ENCODE measurements around the gene RYR3.
"Not testable (repeated sequence)": the region's sequence is repeated elsewhere in the genome, so short reads cannot be mapped to it uniquely, and the experiment has no call there.

The RYR3 gene

DNA sequence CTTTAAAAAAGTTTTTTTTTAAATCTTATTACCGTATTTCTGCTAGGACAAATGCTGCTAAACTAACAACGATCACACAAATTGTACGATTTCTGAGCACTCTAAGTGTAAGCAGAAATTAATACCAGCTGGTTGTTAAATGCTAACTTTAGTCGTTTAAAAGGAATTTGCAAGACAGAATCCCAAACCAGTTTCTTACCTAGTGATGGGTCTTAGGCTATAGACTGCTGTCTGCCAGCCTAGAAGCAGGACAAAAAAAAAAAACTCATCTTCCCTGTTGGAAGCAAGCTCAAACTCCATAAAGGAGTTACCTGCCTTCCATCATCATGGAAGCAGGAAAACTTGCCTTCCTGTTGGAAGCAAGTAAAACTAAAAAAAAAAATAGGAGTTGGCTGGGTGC lies 287.6 kb downstream of the RYR3 start:
- DNase-seq = not testable (repeated sequence)

DNA sequence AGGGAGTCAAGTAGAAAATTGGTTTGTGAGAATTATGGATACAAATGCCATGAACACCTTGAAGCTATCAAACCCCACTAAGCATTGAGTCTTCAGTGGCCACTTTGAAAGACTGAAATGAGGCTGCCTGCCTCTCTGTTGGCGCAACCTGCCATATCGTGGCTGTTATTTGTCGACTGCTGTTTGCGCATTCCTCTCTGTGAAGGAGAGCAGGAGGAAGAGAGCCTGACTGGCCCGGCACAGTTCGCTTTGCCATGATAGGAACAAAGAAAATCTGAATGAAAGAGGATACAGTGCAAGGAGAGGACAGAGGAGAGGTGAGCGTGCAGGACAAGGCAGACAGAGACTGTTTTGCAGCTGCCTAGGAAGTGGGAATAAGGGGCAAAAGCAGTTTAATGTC lies 289.4 kb downstream of the RYR3 start:
- no peak for DNase-seq

DNA sequence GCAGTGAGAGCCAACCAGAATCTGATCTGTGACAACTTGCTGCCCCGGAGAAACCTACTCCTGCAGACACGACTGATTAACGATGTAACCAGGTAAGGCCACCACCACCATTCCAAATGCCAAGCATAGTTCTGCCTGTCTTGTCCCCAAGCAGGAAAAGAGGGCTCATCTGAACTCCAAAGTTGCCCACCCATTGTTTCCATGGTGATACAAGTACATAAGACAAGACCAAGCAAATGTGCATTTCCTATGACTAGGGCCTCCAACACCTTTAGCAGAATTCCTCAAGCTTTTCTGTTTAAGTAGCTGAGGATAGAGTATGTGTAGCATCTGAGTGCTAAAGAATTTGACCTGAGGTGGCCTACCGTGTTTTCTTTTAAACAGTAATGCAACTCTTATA lies 290.7 kb downstream of the RYR3 start:
- DNase-seq = no peak

DNA sequence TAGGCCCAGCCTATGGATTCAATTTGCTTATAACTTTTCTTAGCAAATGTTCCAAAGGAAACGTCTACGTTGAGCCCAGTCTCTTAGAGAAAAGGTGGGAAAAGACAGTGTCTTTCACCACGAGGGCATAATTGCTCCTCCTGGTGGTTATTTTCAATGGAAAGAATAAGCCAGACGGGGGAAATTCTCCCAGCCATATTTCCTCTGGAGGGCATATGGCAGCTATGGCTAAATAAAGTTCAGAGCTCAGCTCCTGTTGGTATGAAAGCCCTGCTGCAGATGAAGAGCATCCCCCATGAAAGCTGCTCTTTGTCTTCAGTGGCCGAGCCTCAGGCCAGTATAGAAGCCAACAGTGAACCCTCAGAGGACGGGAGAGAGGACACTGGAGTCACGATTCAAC lies 297.9 kb downstream of the RYR3 start:
- DNase-seq = no peak

DNA sequence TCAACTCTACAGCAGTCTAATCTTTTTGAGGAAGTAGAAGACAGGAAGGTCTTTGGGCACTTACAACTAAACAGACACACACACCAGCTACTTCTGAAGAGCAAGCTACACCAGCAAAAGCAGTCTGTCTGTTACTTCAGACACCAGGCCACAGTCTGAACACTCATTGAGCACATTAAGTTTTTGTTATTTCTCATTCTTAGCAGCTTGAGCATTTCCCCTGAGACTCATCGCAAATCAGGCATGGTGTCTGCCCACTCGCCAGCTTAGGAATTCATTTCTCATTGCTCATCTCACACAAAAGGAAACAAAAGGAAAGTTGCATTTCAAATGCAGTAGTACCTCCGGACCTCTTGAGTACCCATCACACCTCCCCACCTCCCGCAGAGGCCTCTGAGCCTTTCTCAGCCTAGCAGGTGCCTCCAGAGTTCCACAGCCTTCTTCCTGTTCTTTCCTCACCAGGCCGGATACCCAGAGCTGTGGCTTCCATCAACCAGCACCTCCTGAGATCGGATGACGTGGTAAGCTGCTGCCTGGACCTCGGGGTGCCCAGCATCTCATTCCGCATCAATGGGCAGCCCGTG lies 302.0 kb downstream of the RYR3 start:
- no peak for DNase-seq

DNA sequence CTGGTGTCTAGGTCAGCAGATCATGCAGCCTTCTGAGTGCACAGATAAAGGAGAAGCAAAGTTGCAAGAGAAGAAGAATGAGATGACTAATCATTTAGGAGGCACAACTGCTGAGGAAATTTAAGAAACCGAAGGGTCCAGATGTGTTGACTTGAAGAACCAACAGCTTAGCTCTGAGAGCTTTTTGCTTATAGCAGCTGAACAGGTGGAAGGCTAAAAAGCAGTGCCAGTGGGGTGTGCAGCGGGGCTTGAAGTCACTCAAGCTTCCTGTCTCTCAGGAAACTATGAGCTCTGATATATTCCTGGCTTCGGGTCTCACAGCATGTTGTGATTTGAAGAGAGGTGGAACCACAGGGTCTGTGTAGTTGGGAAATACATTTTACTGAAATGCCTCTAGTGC lies 305.7 kb downstream of the RYR3 start:
- DNase-seq = no peak

DNA sequence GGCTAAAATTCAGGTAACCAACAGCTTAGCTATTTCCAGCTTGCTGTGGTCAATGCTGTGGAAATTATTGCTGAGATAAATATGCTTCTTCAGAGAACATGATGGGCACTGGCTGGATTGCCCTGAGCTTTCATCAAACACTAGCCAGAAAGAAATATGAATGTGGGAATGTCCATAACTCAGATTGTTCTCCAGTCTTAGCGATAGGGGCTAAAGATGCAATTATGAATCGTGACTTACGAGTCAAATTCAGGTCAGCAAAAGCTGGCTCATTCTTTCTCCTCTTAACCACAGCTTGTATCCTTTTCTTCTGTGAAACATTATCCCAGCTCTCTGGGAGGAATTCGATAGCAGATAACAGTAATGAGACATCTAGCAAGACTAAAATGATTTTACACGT lies 307.6 kb downstream of the RYR3 start:
- no peak for DNase-seq

DNA sequence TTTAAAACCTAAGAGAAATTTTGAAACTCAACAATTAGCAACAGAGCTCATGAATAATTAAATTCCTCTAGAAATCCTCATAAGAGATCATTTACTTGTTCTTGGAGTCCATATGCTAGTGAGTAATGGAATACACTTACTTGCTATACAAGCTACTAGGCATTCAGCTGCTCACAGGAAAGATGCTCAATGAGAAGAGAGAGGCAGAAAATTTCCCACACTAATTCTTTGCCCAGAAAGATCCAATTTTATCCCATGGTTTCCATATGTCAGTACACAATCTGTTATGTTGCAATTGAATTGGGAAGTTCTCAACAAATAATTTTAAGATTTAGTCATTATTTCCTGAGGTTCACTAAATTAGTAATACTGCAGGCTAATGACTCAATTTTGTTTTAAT lies 310.4 kb downstream of the RYR3 start:
- no peak for DNase-seq

DNA sequence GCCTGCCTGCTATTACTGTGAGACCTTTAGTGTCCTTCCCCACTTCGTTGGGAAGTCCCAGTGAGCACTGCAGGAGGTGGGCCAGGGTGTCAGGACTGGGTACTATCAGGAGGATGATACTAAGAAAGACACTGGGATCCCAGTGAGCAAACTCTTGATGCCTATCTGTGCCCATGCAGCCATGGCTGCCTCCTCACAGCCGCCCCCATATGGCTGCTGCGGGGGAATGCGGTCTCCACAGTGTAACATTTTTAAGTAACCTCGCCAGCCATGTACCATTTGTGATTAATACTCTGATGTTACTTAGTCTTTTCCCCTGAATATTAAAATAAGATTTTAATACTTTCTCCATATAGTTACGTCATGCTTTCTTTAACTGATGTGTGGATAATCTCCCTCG lies 312.2 kb downstream of the RYR3 start:
- DNase-seq = no peak

DNA sequence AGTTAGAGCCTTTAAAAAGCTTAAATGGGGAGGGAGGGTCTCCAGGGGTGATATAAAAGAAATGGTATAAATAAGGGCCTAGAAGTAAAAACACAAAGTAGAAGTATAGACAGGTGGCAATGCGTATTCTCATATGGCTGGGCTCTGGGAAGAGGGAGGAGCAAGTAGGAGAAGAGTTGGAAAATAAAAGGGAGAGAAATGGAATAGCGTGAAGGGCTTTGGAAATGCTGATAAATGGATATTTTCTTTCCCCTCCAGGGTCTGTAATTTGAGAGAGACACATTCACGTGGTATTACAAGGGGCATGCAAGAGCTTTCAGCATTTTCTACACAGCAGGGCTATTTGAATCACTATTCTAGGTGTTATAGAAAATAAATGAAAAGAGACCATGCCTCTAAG lies 313.7 kb downstream of the RYR3 start:
- no peak for DNase-seq

DNA sequence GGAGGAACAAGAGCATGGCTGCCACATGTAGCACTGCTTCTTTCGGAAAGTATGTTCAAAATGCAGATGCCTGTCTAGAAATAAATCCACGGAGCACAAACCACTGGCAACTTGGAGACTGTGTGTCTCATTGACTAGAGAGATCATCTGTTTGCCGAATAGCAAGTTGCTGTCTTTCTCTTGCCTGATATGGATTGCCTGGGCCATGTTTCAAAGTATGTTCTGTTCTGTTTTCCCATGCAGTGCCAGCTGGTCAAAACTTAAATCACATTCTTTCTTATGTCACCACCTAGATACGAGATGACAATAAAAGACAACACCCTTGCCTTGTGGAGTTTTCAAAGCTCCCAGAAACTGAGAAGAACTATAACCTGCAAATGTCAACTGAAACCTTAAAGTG lies 318.9 kb downstream of the RYR3 start:
- no peak for DNase-seq

DNA sequence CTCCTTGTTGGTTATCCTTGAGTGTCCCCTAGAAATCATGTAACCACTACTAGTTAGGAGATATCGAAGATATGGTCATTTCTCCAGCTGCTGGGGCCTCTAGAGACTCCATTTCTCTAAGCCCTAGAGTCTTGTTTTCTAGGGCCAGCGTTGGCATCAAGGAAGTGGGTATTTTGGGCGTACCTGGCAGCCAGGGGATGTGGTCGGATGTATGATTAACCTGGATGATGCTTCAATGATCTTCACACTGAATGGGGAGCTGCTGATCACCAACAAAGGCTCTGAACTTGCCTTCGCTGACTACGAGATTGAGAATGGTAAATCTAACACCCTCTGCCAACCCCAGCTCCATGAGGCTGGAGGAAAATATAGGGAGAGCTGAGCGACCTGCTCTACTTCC lies 325.5 kb downstream of the RYR3 start:
- no peak for DNase-seq

DNA sequence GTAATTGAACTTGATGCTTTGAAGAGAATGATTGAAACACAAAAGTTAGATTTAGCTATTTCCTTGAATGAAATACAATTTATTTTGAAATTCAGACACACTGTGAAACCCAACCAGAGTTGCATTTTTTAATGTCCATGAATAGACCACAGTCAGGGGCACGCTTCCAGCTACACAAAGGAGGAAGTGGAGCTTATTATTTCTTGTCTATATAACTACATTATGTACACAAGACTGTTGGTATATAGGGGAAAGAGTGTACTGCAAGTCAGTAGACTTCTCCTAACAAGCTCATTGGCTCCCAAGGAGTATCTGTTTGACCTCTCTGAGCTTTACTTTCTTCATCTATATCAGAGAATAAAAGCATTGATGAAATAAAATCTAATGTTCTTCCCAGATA lies 326.2 kb downstream of the RYR3 start:
- peak; percentile 61 for DNase-seq

DNA sequence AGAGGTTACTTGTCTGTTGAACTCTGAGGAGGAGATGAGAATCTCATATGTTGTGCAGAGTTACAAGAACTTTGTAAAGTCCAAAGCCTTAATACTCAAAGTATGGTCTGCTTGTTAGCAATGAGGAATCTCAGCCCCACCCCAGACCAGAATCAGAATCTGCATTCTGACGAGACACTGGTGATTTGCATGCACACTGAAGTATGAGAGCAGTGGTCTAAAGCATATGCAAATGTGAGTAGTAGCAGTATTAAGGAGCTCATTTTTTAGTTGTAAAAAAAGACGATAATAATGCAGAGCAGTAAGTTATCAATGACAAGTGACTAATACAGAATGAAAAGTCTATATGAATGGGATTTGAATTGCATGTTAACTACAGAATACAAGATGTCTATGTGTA lies 327.7 kb downstream of the RYR3 start:
- no peak for DNase-seq

DNA sequence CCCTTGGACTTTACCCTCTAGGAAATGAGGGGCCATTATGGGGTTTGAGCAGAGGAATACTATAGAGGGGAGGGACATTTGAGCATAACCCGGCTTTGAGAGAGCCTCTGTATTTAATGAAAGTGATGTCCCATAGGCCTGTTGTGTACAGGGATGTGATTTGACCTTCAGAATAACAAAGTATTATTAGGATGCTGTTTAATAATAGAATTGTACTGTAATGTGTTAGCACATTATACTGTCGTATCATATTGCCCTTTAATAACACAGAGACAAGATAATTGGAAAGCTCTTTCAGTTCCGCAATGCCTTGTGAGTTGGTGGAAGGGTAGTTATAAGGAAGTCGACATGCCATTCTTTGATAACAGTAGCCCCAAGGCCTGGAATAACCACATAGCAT lies 328.3 kb downstream of the RYR3 start:
- DNase-seq = no peak

DNA sequence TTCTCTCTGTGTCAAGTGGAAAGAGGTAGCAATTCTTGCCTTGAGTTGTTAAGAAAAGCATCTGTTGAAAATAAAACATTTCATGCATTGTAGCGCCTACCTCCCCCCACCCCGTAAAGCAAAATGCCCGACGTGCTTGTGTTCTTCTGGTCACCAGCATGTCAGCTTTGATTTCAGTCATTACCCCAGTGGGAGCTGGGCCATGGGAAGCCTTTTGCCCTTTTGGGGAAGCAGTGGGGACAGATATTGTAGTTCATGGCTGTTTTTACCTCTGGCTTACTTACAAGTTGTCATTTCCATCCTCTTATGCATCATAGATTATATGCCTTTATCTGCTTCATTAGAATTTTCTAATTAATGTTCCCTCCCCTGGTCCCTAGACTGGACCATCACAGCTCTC lies 328.7 kb downstream of the RYR3 start:
- DNase-seq = no peak

DNA sequence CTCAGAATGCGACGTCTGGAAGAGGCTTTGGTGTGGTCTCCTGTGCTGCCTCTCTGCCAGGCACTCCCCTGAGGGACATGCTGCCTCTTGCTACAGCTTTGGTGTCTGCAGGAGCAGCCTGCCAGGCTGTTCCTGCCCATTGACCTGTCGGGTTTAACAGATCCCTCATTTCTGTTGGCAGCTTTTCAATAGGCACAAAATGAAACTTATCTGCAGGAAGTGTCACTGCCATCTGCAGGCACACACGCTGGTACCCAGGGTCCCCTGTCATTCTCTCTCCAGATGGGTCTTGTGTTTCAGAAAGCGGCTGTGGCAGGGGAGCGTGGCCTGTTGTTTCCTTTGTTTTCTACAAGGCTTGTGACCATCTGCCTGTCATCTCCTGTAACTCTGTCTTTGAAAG lies 329.2 kb downstream of the RYR3 start:
- DNase-seq = peak; percentile 52

DNA sequence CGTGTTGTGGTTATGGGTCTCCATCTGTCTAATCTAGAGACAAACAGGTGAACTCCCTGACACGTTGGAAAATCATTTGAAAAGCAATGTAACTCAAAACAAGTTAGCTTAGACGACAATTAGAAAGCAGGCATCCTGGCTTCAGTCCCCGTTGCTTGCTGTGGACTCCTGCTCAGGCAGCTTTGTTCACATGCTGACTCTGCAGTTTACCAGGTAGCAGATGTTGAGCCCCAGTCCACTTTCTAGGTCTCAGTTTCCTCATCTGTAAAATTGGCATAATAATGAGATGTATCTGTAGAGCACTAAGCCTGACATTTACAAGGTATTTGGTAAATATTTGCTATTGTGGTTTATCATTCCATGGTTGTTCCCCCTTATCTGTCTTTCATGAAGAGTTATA lies 330.3 kb downstream of the RYR3 start:
- no peak for DNase-seq

DNA sequence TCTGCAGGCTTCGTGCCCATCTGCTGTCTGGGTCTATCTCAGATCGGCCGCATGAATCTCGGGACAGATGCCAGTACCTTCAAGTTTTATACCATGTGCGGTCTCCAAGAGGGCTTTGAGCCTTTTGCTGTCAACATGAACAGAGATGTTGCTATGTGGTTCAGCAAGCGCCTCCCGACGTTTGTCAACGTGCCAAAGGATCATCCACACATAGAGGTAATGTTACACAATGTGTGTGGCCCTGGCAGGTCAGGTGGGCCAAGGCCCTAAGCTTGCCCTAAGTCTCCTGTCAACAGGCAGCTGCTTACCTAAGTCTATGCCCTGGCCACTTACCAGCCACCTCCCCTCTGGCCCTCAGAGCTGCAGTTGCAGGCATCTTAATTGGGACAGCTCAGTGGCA lies 333.5 kb downstream of the RYR3 start:
- DNase-seq = no peak

DNA sequence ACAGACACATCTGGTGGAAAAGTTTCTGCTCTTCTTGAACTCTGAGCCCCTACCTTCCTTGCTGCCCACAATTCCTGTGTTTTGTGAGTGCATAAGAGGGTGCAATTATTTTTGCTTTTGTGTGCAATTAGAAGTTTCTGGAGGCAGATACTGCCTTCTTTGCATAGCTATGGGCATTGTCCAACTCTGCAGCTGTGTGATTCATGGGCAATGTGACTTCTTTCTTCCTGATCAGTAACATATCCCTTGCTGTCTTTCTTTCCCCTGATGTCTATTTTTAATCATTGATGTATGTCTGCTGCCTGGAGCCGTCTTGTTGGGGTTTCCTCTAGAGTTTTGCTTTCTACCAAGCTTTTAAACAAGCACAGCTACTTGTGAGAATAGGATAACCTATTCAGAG lies 336.0 kb downstream of the RYR3 start:
- no peak for DNase-seq

DNA sequence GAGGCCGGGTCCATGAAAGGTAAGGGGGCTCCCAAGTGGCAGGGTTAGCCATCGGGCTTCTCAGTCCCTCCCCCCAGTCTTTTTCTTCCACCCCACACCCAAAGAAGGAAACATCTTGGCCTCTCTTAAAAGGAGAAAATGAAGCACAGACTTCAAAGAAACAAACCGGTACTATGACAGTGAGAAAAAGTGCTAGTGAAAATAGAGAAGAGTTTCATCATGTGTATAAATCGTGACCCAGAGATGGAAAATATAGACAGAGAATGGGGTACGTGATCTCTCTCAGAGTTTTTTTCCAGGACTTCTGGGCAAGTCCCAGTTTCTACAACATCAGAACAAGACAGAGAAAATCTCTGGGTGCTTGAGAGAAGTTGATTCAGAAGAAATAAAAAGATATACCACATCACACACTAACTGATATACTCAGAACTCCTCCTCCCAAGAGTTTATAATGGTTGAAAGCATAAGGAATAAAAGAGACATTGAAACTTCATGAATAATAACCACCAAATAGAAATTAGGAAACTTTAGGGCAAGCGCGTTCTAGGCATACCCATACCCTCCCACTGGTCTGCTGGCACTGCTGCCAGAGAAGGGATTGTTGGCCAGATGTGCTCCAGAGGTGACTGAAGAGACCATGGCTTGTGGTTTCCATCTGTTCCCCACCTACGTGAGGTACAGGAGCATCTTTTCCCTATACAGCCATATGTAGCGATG lies 338.6 kb downstream of the RYR3 start:
- DNase-seq = no peak

DNA sequence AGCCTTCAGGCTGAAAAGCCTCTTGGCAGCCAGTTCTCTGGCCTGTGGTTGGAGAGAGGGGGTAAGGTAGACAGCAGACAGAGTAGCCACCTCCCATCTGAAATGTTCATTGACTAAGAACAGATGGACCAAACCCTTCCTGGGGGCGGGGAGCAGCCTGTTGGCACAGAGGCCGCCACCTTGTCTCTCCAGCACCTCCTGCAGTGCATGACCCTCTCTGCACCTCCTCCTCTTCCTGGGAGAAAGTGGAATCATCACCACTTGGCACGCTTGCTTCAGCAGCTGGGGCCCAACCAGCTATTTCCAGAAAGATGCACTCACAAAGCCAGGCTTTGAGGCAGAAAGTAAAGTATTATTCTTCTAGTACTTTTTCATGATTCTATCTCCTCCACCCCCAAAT lies 344.1 kb downstream of the RYR3 start:
- no peak for DNase-seq

DNA sequence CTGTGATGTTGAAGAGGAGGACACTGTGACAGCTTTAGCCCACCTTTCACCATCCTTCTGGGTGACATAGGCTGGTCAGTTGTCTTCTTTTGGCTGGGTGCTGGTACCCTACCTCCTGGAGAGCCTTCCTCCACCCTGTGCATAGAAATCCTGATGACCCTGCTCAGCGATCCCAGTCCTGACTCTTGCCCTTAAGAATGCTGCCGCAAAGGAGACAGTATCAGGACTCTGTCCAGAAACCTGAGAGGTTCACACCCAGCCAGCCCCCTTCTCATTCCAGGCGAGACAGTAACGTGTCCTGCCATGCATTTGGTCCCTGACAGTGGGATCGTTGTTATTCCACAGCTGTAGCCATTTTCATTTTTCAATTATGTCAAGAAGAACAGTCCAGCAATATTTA lies 344.7 kb downstream of the RYR3 start:
- no peak for DNase-seq

DNA sequence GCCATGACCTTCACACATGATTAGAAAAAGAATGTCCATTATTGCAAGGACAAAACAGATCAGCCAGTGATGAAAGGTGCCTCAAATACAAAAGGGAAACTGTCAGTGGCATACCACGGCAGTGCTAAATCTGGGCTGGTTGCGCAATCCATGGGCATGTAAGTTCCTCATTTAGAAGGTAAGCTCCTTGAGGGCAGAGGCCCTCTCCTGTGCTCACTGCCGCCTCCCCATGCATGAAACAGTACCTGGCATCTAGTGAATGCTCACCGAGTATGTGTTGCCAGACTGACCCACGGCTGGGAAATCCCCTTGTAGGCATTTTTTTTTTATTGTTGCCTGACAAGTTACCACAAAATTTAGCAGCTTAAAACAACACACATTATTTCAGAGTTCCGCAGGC lies 345.4 kb downstream of the RYR3 start:
- no peak for DNase-seq

DNA sequence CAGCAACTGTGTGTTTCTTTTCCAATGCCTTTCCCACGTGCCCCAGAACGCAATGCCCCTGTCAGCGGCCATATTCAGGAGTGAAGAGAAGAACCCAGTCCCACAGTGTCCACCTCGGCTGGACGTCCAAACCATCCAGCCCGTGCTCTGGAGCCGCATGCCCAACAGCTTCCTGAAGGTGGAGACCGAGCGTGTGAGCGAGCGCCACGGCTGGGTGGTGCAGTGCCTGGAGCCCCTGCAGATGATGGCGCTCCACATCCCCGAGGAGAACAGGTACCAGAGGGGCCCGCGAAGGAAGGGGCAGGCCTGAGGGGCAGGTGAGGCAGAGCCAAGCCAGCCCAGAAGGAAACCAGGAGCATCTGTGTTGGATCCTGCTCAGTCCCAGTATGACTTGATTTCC lies 349.4 kb downstream of the RYR3 start:
- DNase-seq = no peak
